ELF-1 (cell line): ENCODE results near the gene LIN7A.
"Not testable (repeated sequence)": the region's sequence is repeated elsewhere in the genome, so short reads cannot be mapped to it uniquely, and the experiment has no call there.

Experiments used
- DNase-seq: peaks from one replicate; pipeline ENCODE4 v3.0.0-alpha.2; 2016; ENCODE audit warnings: low read depth, low spot score

LIN7A gene

DNA sequence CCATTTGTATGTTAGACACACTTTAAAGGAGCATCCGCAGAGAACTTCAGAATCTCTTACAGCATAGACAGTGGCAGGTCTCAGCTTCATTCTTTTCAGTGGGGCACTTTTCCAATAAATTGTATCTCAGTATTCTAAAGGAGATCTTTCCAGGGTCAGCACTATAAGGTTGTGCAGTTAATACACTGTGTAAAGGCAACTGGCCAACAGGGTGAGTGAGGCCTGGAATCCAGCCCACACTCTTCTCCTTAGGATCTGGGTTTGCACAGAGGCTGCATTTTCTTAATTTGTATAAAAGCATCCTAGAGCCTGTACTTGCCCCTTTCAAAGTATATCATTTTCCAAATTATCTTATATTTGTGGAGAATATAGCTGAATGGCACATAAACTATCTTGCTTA is 126.9 kb downstream of the LIN7A start:
- DNase-seq: no peak

DNA sequence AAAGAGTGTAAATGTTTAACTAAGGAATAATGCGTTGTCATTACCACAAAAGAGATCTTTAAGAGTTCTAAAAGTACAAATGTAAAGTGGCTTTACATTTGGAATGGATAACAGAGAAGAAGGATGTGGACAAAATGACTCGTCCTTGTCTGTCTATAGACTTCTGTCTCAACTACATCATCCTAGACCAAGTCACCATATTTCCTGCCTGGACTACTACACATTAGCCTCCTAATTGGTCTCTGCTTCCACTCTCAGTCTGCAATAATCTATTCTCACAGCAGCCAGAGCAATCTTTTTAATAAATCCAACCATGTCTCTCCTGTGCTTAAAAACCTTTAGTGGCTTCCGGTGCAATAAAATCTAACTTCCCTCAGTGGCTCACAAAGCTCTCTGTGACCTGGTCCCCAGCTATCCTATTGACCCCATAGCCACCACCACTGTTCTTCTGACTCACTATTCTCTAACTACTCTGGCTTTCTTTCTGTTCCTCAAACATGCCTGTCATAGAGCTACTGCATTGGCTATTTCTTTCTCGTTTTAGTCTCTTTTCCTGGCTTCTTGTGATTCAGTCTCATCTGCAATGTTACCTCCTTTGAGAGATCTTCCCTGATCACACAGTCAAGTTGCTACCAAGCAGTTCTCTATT is 130.0 kb downstream of the LIN7A start:
- no peak for DNase-seq

DNA sequence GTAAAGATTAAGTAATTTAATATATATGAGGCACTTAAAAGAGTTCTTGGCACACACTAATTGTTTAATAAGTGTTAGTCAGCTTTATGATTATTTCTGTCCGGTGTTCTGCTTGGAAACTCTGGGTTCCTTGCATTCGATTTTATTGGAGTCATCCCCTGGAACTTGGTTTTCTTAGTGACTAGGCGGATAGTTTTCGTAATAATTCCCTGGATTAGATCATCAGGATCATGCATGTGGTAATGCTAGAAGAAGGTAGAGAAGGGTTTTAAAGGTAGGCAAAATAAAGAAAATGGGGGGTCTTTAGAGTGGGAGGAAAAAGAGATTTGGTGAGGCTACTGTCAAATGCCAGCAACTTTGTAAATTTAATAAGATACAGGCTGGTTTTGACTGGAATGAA is 132.6 kb downstream of the LIN7A start:
- DNase-seq: no peak

DNA sequence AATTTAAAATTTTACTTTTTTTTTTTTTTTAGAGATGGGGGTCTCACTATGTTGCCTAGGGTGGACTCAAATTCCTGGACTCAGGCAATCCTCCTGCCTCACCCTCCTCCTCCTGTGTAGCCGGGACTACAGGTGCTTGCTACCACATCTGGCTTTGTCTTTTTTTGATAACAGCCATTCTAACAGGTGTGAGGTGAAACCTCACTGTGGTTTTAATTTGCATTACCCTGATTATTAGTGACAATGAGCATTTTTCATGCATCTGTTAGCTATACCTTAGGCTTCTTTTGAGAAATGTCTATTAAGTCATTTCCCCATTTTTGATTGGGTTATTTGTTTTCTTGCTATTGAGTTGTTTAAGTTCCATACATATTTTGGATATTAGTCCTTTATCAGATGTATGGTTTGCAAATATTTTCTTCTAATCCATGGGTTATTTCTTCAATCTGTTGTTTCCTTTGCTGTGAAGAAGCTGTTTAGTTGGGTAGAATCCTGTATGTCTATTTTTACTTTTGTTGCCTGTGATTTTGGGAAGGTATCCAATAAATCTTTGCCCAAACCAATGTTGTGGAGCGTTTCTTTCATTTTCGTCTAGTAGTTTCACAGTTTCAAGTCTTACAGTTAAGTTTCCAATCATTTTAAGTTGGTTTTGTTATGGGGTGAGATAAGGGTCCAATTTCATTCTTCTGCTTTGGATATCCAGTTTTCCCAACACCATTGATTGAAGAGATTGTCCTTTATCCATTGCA is 134.9 kb downstream of the LIN7A start:
- DNase-seq: no peak

DNA sequence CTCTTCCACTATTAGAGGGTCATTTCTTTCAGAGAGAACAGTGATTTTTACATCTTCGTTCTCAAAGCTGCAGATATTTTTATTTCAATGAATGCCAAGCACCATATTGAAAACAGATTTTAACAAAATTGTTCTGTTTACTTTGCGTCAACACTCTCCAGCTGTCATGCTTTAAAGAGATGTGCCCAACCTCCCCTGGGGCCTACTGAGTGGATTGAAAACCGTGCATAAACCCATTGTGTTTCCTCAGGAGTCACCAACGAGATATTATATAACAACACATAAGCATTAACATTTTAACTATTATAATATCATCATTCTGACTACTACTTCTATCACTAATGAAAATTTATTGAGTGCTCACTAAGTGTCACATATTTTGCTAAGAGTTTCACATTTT is 139.5 kb downstream of the LIN7A start:
- no peak for DNase-seq

- no peak for DNase-seq
Measured at GRCh38 chr12:80794551-80794950, 143.2 kb downstream of the LIN7A start.

GRCh38 chr12:80792861-80793260 is 144.9 kb downstream of the LIN7A start:
- no peak for DNase-seq

DNA sequence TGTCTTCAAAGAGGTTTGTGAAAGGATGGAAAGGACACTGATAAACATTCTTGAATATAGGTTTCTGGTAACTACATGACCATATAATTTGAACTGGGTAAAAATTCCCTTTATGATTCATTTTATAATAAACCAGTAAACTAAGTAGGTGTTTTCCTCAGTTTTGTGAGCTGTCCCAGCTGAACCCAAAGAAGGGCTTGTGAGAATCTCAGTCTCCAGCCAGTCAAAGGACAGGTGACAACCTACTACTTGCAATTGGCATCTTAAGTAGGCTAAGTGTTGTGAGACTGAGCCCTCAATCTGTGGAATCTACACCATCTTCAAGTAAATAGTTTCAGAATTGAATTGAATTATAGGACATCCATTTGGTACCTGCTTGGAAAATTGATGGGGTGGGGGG is 145.9 kb downstream of the LIN7A start:
- DNase-seq: no peak

DNA sequence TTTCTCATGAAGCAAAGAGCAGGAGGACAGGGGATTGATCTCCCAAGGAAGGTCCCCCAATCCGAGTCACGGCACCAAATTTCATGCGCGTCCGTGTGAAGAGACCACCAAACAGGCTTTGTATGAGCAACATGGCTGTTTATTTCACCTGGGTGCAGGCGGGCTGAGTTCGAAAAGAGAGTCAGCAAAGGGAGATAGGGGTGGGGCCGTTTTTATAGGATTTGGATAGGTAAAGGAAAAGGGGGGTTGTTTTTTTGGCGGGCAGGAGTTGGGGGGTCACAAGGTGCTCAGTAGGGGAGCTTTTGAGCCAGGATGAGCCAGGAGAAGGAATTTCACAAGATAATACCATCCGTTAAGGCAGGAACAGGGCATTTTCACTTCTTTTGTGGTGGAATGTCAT is 149.3 kb downstream of the LIN7A start:
- not testable (repeated sequence) for DNase-seq

DNA sequence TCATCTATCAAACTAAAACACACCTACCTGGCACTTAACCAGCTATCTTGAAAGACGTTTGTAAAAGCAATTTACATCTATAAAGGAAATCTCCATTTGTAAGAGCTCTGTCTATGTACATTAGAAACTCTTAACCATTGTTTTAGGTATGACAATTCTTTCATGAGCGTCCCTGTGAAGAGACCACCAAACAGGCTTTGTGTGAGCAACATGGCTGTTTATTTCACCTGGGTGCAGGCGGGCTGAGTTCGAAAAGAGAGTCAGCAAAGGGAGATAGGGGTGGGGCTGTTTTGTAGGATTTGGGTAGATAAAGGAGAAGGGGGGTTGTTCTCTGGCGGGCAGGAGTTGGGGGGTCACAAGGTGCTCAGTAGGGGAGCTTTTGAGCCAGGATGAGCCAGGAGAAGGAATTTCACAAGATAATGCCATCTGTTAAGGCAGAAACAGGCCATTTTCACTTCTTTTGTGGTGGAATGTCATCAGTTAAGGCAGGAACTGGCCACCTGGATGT is 154.7 kb downstream of the LIN7A start:
- DNase-seq: not testable (repeated sequence)

DNA sequence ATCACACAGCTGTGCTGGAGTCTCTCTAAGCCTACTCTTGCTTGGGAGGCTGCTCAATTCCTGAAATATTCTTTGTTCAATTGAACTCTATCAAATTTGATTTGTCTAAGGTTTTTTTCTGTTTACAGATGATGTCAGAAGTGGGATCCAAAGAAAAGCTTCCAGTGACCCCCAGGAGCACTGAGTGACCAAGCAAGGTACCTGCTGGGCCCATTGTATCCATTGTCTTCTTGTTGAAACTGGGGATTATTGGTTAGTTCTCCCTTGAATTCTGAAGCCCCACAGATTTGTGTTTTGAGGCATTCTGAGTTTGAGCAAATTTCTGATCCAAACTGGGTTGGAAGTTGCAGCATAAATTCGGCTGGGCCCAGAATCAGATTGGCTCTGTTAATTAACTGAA is 156.4 kb downstream of the LIN7A start:
- no peak for DNase-seq

DNA sequence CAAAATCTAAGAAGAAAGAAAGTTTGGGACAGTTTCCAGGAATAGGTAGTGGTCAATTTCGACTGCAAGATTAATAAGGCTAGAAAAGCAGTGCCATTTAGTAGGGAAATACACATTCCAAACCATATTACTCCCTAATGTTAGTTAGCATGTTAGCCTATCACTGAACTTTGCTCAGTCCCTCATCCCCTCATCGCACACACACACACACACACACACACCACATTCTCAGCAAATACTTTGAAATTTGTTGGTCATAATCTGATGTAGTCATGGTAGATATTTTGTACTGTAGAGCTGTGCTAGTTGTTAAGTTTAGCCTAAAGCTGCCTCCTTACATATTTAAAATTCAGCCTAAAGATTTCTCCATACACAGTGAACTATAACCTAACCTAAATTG is 157.0 kb downstream of the LIN7A start:
- no peak for DNase-seq

DNA sequence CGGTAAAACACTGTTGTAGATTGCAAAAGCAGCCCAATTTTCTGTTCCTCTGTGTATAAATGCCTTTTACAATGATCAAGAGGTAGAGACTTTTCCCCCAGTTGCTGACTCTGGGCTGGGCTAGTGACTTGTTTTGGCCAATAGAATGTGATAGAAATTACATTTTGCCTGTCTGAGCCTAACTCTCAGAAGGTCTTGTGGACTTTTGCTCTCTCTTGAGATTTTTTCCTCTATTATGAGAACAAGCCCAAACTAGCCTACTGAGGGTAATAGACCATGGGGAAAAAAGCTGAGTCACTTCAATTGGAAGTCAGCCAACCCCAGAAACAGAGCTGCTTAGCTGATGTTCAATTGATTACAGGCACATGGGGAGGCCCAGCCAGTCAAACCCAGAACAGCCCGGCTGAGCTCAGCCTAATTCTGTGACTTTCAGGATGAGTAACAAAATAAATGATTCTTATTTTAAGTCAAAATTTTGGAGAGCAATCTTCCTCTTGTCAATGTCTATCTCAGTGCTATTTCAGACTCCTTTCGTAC is 159.7 kb downstream of the LIN7A start:
- DNase-seq: no peak

GRCh38 chr12:80777587-80777986 is 160.1 kb downstream of the LIN7A start:
- DNase-seq: no peak

GRCh38 chr12:80776706-80777105 is 161.0 kb downstream of the LIN7A start:
- no peak for DNase-seq

GRCh38 chr12:80770958-80771357 is 166.8 kb downstream of the LIN7A start:
- DNase-seq: no peak

DNA sequence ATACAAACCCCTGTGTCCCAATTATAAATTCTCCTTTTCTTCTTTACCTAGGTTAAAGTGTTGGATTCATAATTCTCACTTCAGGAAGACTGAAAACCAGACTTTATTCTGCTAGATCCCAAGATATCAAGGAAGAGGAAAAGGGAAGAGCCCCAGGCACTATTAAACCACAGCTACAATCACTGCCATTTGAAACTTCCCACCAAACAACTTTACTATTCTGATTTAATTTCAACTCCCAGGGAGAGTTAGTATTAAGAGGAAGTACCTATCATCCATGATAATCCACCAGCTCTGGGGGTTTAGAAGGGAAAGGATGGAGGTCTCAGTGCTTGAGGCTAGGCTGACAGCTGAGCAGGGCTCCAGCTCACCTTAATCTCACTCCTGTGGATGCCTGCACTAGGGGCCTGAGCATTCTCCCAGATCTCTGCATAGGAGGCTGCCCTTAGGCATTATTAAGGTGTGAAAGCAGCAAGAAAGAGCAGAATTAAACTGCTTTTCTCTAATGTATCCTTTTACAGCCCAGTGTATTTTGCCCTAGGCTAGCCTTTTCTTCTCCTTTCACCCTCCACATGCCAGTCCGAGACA is 168.1 kb downstream of the LIN7A start:
- peak; percentile 67 for DNase-seq

DNA sequence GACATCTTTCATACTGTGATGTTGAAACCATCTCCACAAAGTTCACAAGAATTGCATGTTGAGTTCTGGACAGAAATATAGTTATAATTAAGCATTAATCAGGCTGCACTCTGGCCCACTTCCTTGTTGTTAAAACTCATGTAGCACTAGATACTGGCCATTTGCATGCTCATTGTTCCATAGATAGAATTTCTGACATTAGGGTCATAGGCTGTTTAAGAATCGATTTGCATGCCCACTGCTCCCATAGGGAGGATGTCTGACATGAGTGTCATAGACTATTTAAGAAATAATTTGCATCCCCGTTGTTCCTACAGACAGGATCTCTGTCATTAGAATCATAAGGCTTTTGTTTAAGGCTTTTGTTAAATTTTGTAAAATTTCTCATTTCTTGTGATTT is 170.8 kb downstream of the LIN7A start:
- no peak for DNase-seq

DNA sequence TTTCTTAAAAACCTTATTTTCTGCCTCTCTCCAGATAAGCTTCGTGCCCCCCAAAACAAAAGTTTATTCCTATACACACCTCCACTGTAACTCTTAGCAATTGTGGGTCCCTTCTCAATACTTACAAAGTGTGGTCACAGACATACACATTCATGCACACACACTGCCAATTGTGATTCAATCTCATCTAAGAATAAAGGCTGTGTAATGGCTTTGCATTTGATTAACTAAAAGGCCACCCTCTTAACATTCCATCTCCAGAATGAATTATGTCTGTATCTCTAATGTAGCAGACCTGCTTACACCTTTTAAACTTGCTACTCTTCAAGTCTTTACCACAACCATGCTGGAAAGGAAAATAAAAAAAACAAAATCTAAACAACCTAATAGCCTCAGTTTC is 171.5 kb downstream of the LIN7A start:
- DNase-seq: no peak

DNA sequence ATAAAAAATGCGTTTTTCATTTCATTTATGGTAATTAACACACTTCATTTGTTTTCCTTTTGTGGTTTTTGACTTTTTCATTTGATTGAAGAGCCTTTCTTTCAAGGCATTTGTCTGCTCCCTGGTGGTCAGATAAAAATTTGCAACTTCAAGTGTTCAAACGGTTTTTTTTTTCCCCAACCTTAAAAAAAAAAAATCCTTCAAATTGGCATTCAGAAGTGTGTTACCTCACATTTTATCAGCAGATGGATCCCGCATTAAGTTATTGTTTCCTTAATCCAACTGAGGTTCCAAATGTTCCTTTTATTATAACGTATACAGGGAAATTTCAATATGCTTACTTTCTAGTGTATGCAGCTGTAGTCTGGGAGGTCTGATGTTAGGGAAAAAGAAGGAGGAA is 173.9 kb downstream of the LIN7A start:
- peak; percentile 45 for DNase-seq

- no peak for DNase-seq
Measured at GRCh38 chr12:80761838-80762237, 175.9 kb downstream of the LIN7A start.

GRCh38 chr12:80756875-80757274 is 180.9 kb downstream of the LIN7A start:
- no peak for DNase-seq

- no peak for DNase-seq
Measured at GRCh38 chr12:80754274-80754673, 183.5 kb downstream of the LIN7A start.
